ENCODE data around the gene PAGR1.
"Not testable (repeated sequence)": the region's sequence is repeated elsewhere in the genome, so short reads cannot be mapped to it uniquely, and the experiment has no call there.

The PAGR1 gene

DNA sequence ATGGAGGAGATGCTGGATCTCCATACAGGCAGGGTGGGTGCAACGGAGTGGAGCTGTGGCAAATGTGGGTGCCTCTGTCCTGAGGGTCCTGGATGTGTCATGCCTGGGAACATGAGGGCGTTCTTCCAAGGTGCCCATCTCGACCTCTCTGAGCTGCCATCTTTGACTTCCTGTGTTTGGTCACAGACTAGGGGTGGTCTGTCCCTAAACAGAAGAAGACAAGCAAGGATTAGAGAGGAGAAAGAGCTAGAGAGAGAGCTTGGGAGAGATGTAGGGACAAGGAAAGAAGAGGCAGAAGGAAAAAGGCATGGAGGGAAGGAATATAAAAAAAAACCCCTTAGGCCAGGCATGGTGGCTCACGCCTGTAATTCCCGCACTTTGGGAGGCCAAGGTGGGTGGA, 41.2 kb upstream of the PAGR1 start:
- CTCF ChIA-PET, result interaction anchor here (3.1 to 3.4 kb wide), 2 partner anchors 10 to 15 kb away, joined by 14 to 22 read pairs; partner anchors contain the start of gene KIF22
- TF ChIP-seq, protein P1, sequence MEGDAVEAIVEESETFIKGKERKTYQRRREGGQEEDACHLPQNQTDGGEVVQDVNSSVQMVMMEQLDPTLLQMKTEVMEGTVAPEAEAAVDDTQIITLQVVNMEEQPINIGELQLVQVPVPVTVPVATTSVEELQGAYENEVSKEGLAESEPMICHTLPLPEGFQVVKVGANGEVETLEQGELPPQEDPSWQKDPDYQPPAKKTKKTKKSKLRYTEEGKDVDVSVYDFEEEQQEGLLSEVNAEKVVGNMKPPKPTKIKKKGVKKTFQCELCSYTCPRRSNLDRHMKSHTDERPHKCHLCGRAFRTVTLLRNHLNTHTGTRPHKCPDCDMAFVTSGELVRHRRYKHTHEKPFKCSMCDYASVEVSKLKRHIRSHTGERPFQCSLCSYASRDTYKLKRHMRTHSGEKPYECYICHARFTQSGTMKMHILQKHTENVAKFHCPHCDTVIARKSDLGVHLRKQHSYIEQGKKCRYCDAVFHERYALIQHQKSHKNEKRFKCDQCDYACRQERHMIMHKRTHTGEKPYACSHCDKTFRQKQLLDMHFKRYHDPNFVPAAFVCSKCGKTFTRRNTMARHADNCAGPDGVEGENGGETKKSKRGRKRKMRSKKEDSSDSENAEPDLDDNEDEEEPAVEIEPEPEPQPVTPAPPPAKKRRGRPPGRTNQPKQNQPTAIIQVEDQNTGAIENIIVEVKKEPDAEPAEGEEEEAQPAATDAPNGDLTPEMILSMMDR (IDR thresholded peaks at IDR 0.05; ENCODE audit: insufficient read depth, low read length, missing control alignments), result no peak
- no peak overlapping the region for H3K4me3 ChIP-seq (ENCODE audit: low read depth, low read length)
- POLR2A ChIA-PET, result no interaction called here
- no peak for DNase-seq (ENCODE audit: low read depth, low spot score)

DNA sequence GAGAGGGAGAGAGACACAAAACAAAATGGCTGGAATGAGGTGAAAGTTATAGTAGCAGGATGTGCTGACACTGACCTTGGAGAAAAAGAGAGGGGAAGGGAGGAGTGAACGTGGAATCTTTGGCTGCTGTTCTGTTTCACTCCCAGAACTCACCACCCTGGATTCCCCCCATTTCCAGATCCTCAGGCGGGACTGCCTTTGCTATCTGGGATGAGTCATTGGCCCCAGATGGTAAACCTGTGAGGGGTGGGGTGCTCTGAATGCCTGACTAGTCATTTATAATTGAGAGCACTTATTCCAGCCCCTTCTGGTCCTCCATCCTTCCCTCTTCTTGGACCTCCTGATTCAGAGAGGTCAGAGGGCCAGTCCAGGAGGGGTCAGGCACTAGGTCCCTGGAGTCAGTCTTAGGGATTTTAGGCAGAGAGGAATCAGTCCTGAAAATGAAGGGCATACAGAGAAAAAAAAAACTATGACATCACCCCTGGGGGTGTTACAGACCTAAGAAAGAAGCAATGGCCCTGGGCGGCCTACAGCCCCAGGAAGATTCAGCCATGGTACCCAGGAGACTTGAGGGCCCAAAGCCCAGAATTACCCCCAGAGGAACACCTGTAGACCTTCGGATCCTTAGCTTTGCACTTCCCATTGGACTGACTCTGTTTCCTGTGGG, 40.1 kb upstream of the PAGR1 start:
- H3K4me3 ChIP-seq (ENCODE audit: low read depth, low read length), result no peak overlapping the region
- ChIA-PET CTCF (interaction anchor here (1.0 to 4.8 kb wide), 2 partner anchors 9 to 14 kb away, joined by 4 to 23 read pairs; partner anchors contain the start of gene KIF22), POLR2A (no interaction called here)
- DNase-seq (ENCODE audit: low read depth, low spot score), result no peak
- TF ChIP-seq, protein P1 (IDR thresholded peaks at IDR 0.05; ENCODE audit: insufficient read depth, low read length, missing control alignments), result no peak

DNA sequence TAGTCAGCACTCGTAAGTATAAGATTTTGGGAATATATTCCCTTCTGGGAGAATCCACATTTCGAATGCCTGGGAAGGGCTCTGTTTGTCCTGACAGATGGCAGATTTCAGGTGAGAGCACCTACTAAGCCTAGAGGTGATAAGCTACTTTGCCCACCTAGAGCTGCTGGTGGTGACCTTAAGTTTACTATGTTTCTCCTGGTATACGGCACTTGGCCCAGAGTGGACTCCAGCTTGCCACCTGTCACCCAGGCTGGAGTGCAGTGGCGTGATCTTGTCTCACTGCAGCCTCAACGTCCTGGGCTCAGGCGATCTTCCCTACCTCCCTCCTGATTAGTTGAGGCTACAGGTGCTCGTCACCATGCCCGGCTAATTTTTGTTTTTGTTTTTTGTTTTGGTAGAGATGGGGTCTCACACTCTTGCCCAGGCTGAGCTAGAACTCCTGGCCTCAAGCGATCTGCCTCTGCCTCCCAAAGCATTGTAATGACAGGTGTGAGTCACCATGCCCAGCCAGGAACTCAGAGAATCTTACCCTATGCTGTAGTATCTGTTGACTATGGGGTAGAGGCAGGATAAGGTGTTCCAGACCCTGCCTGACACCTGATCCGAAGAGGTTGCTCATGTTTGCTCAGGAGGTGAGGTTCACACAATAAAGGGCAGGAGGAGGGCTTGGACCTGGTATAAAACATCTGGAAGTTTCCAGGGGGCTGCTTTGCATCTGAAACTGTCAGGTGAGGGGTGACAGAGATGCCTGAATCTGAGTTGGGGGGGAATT, 38.2 kb upstream of the PAGR1 start, which contains the start of gene ZG16:
Gene ZG16, plus strand, starts transcription at position 681 of the 775 bp plus-strand sequence. CDS start 1,011 bp downstream, outside the sequence.
- H3K4me3 ChIP-seq (ENCODE audit: low read depth, low read length), result no peak within 1 kb of the TSS
- DNase-seq (ENCODE audit: low read depth, low spot score), result no peak
- POLR2A ChIA-PET, result no interaction called here
- CTCF ChIA-PET, result interaction anchor here (1.3 to 4.8 kb wide), 2 partner anchors 12 to 17 kb away, joined by 3 to 23 read pairs; partner anchors contain the start of gene KIF22
- TF ChIP-seq, protein P1 (IDR thresholded peaks at IDR 0.05; ENCODE audit: insufficient read depth, low read length, missing control alignments), result no peak

DNA sequence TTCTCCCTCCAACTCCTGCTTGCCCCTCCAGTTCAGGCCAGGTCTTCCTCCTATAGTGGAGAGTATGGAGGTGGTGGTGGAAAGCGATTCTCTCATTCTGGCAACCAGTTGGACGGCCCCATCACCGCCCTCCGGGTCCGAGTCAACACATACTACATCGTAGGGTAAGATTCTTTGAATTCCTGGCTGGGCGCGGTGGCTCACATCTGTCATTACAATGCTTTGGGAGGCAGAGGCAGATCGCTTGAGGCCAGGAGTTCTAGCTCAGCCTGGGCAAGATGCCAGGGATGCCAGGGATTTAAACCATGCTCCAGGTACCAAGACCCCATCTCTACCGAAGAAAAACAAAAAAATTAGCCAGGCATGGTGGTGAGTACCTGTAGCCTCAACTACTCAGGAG, 36.5 kb upstream of the PAGR1 start:
- ChIA-PET POLR2A (no interaction called here), CTCF (interaction anchor here (1.3 to 4.8 kb wide), 2 partner anchors 10 to 15 kb away, joined by 3 to 23 read pairs; partner anchors contain the start of gene KIF22)
- DNase-seq (ENCODE audit: low read depth, low spot score), result no peak
- TF ChIP-seq, protein P1 (IDR thresholded peaks at IDR 0.05; ENCODE audit: insufficient read depth, low read length, missing control alignments), result no peak
- H3K4me3 ChIP-seq (ENCODE audit: low read depth, low read length), result no peak overlapping the region

DNA sequence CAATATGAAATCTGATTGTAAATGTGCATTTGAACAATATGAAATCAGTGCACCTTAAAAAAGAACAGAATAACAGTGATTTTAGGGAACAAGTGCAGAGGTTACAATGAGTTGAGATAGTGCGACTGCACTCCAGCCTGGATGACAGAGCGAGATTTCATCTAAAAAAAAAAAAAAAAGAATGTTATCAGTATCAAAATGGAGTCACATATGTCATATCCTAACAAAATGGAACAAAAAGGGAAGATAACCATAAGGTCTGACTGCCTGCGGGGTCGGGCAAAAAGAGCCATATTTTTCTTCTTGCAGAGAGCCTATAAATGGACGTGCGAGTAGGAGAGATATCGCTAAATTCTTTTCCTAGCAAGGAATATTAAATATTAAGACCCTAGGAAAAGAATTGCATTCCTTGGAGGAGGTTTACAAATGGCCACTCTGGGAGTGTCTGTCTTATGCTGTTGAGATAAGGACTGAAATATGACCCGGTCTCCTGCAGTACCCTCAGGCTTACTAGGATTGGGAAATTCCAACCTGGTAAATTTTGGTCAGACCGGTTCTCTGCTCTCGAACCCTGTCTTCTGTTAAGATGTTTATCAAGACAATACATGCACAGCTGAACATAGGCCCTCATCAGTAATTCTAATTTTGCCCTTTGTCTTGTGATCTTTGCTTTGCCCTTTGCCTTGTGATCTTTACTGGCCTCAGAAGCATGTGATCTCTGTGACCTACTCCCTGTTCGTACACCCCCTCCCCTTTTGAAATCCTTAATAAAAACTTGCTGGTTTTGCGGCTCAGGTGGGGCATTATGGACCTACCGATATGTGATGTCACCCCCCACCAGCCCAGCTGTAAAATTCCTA, 32.6 kb upstream of the PAGR1 start:
- H3K4me3 ChIP-seq (ENCODE audit: low read depth, low read length); DNase-seq (ENCODE audit: low read depth, low spot score); POLR2A ChIA-PET: not testable (repeated sequence)
- CTCF ChIA-PET, result interaction anchor here (1.1 to 3.9 kb wide), 5 partner anchors 13 to 65 kb away, joined by 3 to 28 read pairs (median 5); no protein-coding TSS in a partner anchor

DNA sequence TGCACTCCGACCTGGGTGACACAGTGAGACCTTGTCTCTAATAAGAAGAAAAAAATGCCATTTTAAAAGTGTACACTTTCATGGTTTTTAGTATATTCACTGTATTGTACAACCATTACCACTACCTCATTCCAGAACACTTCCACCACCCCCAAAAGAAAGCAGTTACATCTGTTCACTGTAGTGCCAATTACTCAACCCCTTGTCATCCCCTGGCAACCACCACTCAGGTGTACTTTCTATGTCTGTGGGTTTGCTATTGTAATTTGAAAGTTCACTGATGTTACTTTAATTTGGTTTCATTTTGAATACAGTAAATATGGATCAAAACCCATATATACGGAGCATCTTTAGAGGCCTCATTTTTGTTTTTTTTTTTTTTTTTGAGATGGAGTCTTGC, 31.8 kb upstream of the PAGR1 start:
- no peak for DNase-seq (ENCODE audit: low read depth, low spot score)
- POLR2A ChIA-PET, result no interaction called here

More for the DNA sequence above, 31.8 kb upstream of the PAGR1 start:
- CTCF ChIA-PET, result interaction anchor here (0.8 to 3.9 kb wide), 20 partner anchors 8 to 251 kb away, joined by 3 to 28 read pairs (median 4); partner anchors contain the start of gene C16orf54
- H3K4me3 ChIP-seq (ENCODE audit: low read depth, low read length), result no peak overlapping the region
- TF ChIP-seq, protein P1 (IDR thresholded peaks at IDR 0.05; ENCODE audit: insufficient read depth, low read length, missing control alignments), result no peak

All from AG04449 (cell line).